NT2/D1 (cell line): ENCODE measurements around the gene GMDS.

Experiments used
- SUZ12 ChIP-seq: IDR thresholded peaks from 2 replicates; pipeline ENCODE4 v1.6.1; 2011; ENCODE audit not compliant: insufficient read length, insufficient read depth; ENCODE audit errors: extremely low read depth
- YY1 ChIP-seq: IDR thresholded peaks from 2 replicates; pipeline ENCODE4 v1.6.1; 2011; ENCODE audit not compliant: insufficient read length, insufficient read depth
- ZNF274 ChIP-seq: IDR thresholded peaks from 2 replicates; pipeline ENCODE4 v1.6.1; 2011; ENCODE audit warnings: mild to moderate bottlenecking, low read depth, low read length

DNA sequence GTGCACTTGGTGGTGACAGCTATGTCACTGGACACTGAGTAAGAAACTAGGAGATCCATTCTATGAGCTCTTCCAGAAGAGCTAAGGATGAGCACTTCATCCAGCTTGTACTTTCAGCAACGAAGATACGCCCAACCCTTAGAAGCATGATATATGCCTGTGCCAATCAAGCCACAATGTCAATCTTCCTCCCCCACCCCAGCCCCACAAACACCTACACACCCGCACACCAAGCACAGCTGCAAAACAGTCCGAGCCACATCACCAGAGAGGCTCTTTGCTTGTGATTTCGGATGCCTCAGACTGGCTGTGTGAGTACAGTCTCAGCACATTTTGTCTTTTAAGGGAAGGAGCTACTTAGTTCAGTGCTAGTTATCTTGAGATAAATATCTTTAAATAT lies 375.2 kb downstream of the GMDS start:
- no peak for TF ChIP-seq SUZ12
- TF ChIP-seq ZNF274, result no peak
- TF ChIP-seq YY1, result no peak
